GM19240 (cell line): Measurements from ENCODE around the gene FLII.
"Not testable (repeated sequence)": the region's sequence is repeated elsewhere in the genome, so short reads cannot be mapped to it uniquely, and the experiment has no call there.

Experiments used
- DNase-seq: peaks from one replicate; pipeline ENCODE4 v3.0.0; 2011; ENCODE audit warnings: low spot score; ENCODE audit not compliant: insufficient read length

FLII gene

DNA sequence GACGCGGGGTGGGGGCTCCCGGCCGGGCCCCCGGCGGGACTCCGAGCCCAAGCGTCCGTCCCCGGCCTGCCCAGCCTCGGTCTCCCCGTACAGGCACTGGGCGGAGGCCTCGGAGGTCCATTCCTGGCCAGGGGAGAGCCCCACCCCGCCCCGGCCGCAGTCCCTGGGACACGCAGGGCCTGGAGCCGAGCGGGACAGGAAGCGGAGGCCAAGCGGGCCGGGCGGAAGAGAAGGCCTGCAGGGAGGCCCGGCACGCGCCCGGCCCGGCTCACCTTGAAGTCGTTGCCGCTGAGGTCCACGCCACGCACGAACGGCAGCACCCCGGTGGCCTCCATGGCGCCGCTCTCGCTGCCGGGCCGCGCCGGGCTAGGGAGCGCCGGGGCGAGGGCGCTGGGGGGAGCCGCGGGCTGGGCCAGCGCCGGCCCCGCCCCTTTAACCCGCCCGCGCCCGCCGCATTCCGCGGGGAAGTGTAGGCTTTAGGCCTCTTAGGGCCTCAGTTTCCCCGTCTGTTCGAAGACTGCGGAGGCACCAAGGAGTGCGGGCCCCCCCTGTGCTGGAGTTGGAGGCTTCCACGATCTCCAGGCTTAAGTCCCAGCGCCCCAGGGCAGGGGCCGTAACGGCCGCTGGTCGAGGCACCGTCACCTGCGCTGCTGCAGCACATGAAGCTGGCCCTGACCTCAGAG lies at the start of gene FLII:
Gene FLII (minus strand): TSS at position 383 of the 683 bp plus-strand sequence. CDS start 48 bp downstream, at position 335.
- no peak for DNase-seq

DNA sequence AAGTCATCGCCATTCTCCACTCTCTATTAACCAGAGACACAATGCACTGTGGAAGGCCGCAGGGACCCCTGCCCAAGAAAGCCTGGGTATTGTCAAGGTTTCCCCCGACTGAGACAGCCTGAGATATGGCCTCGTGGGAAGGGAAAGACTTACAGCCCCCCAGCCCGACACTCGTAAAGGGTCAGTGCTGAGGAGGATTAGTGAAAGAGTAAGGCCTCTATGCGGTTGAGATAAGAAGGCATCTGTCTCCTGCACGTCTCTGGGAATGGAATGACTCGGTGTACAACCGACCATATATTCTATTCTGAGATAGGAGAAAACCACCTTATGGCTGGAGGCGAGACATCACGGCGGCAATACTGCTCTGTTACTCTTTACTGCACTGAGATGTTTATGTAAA lies 44.7 kb upstream of the FLII start:
- not testable (repeated sequence) for DNase-seq

- no peak for DNase-seq
Measured at GRCh38 chr17:18300725-18301480, 42.4 kb upstream of the FLII start.

- not testable (repeated sequence) for DNase-seq
Measured at GRCh38 chr17:18298061-18298460, 39.5 kb upstream of the FLII start.

GRCh38 chr17:18291718-18292540 lies 33.4 kb upstream of the FLII start:
- DNase-seq = no peak

DNA sequence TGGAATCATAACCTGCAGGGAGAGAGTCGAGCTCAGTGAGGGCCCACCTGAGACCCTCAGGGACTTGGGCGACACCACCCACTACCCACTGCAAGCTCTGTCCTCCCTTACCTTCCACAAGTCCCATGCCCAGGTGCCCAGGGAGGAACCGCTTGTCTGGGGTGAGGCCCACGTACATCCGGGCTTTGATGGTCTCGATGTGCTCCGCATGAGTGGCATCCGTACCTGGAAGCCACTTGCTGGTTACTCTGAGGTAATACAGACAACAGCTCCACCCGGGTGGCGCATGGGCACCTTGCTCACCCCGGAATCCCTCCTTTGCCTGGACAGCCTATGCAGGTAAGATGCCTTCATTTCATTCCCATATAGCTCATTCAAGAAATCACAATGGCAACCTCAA lies 26.8 kb upstream of the FLII start:
- DNase-seq = no peak

DNA sequence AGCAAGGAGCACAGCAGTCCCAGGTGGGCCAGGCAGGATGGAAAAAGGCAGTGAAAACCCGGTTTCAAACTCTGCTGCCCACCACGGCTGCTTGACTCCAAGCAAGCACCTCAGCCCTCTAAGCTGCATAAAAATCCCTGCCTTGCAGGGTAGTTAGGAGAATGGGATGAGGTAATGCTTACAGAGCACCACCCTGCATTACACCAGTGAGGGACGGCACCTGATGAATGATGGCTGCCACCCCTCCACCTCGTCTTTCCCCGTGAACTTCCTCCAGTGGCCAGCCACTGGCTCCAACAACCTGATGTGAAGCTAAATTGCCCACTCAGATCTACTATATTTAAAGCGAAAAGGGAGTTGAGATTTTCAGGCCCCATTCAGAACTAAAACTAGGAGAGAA lies 23.2 kb upstream of the FLII start:
- no peak for DNase-seq

DNA sequence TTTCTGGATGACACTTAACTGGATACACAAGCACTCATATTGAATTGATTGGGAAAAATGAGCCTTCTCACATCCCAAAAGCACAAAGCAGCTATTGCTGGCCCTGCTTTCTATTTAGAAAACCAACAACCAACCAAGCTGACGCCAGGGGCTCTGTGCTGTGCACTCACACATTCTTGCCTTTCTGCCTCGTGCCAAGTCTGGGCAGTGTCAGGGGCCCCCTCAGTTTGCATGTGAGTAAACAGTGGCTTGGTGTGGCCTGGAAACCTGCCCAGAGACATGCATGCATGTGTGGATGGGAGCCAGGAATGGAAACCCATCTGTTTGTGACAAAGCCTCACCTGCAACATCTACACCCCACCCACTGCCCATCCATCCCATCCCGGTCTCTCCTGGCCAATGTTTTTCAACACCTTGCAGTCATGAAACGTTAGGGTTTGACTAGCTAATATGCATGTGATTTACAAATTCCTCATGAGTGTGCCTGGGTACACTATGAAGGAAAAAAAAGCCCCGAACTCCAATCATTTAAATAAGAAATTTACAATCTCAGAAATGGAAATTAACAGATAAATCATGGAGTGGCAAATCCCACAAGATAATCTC lies 22.3 kb upstream of the FLII start:
- DNase-seq = no peak

- no peak for DNase-seq
Measured at GRCh38 chr17:18280249-18280648, 21.7 kb upstream of the FLII start.

DNA sequence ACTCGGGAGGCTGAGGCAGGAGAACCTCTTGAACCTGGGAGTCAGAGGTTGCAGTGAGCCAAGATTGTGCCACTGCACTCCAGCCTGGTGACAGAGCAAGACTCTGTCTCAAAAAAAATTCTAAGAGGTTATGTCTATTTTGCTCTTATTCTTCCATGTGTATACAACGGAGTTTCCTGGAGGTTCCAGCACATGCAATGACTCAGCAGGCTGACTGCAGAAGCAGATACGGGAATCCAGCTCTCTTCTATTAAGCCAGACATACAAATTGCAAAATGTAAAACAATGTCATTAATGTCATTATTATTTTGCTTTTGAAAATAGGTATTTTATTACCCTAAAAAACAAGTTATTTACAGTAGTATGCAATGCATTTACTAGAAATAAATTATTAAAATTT lies 20.3 kb upstream of the FLII start:
- no peak for DNase-seq

DNA sequence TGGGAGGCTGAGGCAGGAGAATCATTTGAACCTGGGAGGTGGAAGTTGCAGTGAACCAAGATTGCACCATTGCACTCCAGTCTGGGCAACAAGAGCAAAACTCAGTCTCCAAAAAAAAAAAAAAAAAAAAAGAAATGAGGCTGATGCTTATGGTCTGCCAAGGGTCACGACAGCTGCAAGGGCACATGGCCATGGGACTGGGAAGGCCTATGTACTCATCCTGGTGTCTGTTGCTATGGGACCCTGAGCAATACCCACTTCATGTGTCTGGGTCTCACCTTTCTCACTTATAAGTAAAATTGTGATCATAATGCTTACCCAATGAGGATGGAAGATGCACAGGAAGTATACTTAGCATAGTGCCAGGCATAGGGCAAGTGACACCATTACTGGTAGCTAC lies 18.5 kb upstream of the FLII start:
- DNase-seq = no peak

DNA sequence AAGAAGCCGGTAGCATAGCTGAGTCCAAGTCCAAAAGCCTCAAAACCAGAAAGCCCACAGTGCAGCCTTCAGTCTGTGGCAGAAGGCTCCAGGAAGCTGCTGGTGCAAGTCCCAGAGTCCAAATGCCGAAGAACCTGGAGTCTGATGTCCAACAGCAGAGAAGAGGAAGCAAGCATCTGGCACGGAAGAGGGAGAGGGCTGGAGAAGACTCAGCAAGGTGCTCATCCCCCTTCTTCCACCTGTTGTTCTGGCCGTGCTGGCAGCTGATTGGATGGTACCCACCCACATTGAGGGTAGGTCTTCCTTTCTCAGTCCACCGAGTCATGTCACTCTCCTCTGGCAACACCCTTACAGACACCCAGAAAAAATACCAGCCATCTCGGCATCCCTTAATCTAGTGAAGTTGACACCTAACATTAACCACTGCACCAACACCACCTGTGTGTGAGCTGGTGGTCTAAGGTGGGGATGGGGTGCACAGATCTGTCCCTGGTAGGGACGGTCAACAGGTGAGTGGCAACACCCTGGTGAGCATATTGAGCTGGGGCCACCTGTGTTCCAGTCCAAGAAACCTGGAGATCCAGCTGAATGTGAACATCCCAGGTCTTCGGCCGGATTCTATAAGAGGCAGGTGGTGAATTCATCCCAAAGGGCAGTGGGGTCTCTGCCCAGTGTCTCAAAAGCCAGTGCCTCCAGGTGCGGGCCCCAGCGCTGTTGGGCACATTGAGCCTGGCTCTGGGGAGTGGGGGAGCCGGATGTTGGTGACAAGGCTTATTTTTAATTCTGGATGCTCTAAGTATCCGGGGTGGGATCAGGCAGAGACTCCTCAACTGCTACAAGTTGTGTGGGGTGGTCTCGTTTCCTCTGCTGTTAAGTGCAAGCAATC lies 11.8 kb upstream of the FLII start:
- DNase-seq = no peak

GRCh38 chr17:18267927-18268711 lies 9.6 kb upstream of the FLII start:
- no peak for DNase-seq

DNA sequence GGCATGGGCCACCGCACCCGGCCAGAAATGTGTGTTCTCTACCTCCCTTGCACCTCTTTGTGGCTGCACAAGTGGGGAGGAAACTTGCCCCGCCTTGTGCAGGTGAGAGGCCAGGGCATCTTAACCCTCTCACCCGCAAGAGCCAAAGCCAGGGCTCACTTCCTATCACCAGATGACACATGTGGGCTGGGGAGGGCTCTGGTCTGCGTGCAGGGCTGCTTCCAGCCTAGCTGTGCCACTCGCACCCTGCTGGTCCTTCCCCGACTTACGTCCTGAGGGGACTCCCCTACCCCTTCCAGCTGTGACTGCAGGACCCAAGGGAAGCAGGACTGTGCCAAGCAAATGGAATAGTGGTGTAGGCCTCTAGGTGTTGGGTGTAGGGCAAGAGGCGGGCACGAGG lies 8.8 kb upstream of the FLII start:
- no peak for DNase-seq

GRCh38 chr17:18263885-18264682 lies 5.5 kb upstream of the FLII start:
- no peak for DNase-seq

- DNase-seq = no peak
Measured at GRCh38 chr17:18262641-18263040, 4.1 kb upstream of the FLII start.

DNA sequence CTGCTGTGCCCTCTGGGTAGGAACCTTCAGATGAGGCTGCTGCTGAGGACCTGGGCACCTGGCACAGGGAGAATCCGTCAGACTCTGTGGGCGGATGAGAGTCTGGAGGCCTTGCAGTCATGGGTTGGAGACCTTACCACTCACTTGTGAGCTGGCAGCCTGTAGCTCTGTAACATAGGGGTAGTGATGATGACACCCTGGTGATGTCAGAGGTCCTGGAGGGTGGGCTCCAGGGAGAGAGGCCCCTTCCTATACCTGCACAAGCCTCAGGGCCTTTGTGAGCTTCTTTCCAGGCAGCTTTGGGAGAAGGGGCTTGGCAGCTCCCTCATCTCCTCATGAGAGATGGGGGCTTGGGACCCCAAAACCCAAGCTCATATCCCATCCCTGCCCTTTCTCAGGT lies 3.6 kb upstream of the FLII start:
- DNase-seq = no peak

GRCh38 chr17:18261659-18262058 lies 3.1 kb upstream of the FLII start:
- DNase-seq = no peak

- DNase-seq = peak; percentile 67
Measured at GRCh38 chr17:18261146-18261515, 2.6 kb upstream of the FLII start.
